OCI-LY7 (cell line): ENCODE data around the gene LYZL6.
"Not testable (repeated sequence)": the region's sequence is repeated elsewhere in the genome, so short reads cannot be mapped to it uniquely, and the experiment has no call there.

Source experiments
- CTCF ChIP-seq: fragments of 200-600 bp; sonication (generic); conservative IDR thresholded peaks from 2 replicates; pipeline ENCODE4 v1.5.1; 2014; ENCODE audit warnings: mild to moderate bottlenecking, antibody characterized with exemption, low read length, moderate library complexity, mixed read lengths
- EZH2phosphoT487 ChIP-seq: fragments of 200-600 bp; sonication (generic); IDR thresholded peaks from 2 replicates; pipeline ENCODE4 v1.6.1; 2018; ENCODE audit warnings: low read depth, borderline replicate concordance, mild to moderate bottlenecking, mixed run types, antibody characterized with exemption, low read length, moderate library complexity, mixed read lengths

GRCh38 chr17:35897772-35898171 lies 45.7 kb downstream of the LYZL6 start:
- TF ChIP-seq CTCF, EZH2phosphoT487: not testable (repeated sequence)
